Keratinocyte (primary cell): ENCODE results near the gene PMEPA1.

Source experiments
- CTCF ChIP-seq, 3 experiments: IDR thresholded peaks in 1 of 3; conservative IDR thresholded peaks in 1 of 3; optimal IDR thresholded peaks in 1 of 3; 2 replicates in 2 of 3; 3 replicates in 1 of 3; pipeline versions ENCODE3 to v1.5.1; 2011; ENCODE audit warnings: low read length in 3 of 3, mild to moderate bottlenecking in 3 of 3, moderate library complexity in 2 of 3, control low read depth in 1 of 3, inconsistent platforms in 1 of 3; ENCODE audit not compliant: insufficient read depth in 2 of 3; ENCODE audit errors: extremely low read depth in 1 of 3
- EZH2 ChIP-seq: IDR thresholded peaks from one replicate; pipeline ENCODE4 v1.6.1; 2012; ENCODE audit warnings: inconsistent platforms, mild to moderate bottlenecking, low read length, moderate library complexity

GRCh38 chr20:57735831-57736737 is 26.3 kb upstream of the PMEPA1 start:
- no peak for TF ChIP-seq CTCF (optimal IDR thresholded peaks at IDR 0.05 in 1 of 3, IDR thresholded peaks at IDR 0.05 in 1 of 3, conservative IDR thresholded peaks at IDR 0.05 in 1 of 3; ENCODE audit: extremely low read depth in 1 of 3, insufficient read depth in 2 of 3, low read length in 3 of 3)
- TF ChIP-seq EZH2, result no peak
